Cerebellar nuclear complex (tissue), 1 donor: ENCODE results near the gene C16orf86.
"Not testable (repeated sequence)": the region's sequence is repeated elsewhere in the genome, so short reads cannot be mapped to it uniquely, and the experiment has no call there.

Experiments used
- DNase-seq, 2 experiments: peaks; one replicate each; lab custom pipeline; 2025; lab: John Stamatoyannopoulos, UW

The C16orf86 gene

DNA sequence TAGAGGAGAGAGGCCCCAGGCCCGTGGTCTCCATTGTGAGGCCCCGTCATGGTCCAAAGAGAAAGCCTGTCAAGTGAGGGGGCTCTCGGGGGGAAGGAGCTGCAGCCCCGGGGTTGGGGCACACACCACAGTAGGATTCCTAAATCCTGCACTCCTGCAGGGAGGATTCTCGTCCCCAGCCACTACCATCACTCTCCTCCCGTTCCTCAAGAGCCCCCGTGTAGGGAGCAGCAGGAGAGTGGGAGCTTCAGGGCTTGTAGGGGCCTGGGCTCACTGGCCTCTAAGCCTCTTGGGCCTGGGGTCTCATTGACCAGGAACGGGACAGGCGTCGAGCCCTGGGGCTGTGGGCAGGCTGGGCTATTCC, 821 bp downstream of the C16orf86 start:
- DNase-seq, result no peak

DNA sequence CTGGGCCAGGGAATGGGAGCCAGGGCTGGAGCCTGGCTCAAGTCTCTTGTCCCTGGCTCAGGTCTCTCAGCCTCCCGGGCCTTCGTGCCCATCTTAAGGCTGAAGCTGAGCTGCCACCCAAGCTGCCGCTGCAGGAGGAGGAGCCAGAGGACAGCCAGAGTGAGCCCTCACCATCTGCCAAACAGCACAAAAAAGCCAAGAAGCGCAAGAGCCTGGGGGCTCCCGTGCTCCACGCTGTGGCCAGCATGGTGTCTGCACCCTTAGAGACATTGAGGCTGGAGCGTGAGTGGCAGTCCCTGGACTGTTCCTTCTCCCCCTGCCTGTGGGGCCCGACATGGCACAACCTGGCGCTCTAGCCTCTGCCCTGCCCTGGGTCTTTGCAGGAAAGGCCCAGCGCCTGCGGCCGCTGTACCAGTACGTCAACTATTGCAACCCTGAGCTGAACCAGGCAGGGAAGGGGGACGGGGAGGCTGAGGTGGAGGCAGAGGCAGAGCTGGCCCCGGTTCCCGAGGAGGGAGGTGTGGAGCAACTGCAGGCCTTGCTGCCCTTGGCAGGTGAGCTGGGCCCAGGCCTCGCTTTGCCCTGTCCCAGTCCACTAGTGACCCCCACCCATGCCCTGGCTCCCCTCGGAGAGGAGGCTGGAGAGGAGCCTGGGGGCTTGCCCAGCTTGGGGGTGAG, 1.3 kb downstream of the C16orf86 start:
- peak in 1 of 2 experiments; percentile 28 for DNase-seq

DNA sequence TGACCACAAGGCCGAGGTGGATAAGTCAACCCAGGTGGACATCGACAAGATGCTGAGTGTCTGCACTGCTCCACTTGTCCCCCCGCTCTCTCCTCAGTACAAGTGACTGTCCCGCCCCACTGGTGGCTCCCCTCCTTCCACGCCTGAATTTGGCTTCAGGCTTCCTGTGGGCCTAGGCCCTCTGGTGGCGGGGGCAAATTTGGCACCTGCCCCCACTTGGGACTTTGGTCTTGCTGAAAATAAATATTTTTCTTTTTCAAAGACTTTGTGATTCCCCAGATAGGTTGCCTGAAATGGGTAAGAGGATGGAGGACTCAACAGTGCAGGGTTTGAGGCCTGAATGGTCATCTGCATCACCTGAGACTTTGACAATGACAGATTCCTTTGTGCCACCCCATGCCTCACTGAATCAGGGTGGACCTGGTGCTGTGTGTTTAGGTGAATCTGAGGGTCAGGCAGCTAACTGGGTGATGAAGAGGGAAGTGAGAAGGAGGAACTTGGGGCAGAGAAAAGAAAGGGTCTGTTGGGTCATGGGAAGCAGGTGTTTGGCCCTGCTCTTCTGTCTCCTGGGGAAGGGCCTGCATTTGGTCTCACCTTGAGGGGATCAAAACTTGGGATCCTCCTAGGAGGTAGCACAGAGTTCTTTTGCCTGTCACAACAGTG, 2.0 kb downstream of the C16orf86 start:
- no peak for DNase-seq

DNA sequence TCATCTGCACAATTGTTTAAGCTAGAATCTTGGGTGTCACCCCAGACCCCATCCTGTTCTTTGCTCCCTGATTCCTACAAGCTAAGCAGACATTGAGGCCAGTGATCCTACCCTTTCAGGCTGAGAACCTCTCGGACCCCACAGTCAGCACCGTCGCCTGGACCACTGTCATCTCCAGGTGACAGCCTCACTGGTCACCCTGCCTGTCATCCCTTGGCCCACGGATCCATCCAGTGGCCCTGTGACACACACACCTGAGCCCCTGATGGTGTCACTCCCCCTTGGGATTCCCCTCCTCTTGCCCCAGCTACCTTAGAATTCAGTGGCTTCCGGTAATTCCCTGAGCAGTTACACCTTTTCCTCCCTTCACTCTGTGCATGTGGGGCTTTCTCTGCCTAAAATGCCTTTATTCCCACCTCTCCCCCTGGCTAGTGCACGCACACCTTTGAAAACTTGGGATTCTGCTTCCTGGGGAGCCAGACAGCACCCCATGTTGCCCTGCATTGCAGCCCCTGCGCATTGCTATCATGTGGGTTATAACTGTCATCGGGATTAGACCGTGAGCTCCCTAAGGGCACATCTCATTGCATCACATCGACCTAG, 3.0 kb downstream of the C16orf86 start:
- no peak for DNase-seq

DNA sequence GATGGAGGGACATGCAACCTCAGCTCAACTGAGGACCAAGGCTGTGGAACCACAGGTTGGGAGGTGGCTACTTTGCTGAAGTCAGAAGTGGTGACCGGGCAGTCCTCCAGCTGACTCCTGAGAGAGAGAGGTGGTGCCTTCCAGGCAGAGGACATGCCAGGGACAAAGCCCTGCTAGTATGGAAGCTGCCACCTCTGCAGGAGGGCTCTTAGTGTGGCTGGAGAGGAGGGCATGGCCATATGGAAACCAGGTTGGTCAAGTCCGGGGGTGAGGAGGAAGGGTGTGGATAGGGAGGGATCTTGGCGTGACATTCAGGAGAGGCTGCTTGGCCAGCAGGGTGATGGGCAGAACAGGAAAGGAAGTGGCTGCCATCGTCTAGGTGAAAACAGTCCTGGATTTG, 5.7 kb downstream of the C16orf86 start:
- peak; percentile 84 to 92 for DNase-seq

DNA sequence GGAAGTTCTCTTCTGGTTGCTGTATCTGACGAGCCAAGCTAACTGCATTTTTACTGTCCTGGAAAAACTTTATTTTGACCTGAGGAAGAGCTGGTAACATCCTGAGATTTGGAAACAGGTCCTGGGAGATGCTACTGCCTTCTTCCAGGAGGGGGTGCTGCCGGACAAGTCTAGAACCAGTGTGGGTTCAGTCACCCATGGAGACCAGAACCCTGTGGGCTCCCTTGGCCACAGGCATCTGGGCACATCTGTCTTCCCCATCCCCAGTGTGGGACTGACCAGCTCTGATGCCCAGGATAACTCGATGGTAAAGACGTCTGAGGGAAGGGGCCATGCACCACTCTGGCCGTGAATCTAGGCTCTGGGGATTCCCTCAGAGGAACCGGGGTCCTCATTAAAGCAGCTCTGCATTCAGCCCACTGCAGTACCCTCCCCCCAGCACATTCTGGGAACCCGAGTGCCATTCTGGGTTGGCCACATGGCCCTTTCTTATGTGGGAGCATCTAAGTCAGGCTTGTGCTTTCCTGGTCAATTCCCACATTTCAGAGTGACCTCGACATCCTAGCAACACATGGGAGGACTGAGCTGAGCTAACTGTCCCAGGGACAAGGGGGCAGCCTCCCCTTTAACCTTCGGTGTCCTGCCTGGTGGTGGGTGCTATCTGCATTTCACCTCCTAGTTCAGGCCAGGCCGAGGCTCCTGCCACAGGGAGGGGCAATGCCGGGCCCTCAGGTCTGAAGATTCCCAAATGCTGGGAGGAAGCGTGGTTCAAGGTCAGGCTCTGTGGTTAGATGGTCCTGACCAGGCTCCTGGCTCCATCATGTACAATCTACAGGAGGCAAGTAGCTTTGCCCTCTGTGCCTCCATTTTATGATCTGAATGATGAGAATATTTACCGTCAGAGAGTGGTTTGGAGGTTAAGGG, 6.4 kb downstream of the C16orf86 start:
- DNase-seq, result peak in 1 of 2 experiments; percentile 84

DNA sequence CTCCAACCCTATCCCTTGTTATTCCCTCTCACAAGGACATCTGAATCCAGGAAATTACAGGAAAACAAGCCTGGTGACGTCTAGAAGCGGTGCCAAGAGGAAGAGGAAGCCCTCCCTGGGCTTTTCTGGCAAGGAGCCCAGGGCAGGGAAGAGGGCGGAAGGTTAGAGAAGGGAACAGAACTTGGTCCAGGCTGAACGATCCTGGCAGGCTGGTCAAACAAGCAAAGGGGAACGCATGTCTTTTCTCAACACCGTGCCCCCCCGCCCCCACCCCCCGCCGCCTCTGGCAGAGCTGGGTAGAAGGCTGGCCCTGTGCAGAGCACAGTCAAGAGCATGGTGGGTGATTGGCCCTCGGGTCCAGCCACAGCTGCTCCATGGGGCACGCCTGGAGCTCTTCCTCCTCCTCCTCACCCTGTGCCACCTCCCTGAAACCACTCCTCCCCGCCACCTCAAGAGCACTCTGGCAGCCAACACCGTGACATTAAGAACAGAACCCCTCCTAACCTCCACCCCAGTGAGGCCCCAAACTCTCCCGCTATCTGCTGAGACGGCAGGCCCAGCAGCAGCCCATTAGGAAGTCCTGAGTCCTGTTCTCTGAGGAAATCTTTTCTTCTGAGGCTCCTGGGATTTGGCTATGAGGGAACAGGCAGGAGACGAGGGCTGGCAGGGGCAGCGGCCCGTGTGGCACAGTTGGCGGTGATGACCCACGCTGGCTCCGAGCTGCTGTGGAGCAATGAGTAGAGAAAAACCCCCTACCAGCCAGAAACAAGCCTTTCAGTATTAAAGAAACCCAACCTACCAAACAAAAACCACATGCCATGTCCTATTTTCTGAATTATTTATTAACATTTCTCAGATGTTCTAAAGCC, 7.3 kb downstream of the C16orf86 start:
- peak in 1 of 2 experiments; percentile 29 for DNase-seq

DNA sequence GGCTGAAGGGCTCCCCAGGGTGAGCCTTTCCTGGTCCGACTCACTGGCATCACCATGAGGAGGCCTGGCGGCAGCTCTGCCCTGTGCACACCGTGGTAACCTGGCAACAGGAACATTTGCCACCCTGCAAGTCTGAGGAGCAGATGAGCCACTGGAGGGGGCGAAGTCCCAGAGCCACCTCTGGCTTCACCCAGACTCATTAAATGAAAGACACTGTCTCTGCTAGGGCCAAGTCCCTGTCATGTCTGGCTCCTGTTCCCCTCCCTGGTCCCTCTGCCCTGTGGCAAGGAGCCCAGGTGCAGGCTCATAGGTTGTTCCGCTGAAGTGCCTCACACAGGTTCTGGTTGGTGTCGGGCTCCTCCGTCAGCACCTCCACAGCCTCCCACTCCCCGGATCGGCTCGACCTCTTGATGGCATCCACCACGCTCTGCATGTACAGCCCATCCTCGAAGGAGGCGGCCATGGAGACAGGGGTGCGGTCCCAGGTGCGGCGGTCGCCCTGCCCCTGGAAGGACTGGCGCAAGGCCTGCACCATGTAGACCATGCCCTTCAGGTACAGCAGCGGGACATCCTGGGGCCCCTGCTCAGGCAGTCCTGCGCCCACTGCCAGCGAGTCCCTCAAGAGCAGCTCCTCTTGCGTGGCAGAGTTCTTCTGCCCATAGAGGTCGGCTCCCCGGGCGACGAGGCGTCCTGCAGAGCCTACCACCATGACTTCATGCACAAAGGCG, 8.4 kb downstream of the C16orf86 start:
- DNase-seq, result no peak

DNA sequence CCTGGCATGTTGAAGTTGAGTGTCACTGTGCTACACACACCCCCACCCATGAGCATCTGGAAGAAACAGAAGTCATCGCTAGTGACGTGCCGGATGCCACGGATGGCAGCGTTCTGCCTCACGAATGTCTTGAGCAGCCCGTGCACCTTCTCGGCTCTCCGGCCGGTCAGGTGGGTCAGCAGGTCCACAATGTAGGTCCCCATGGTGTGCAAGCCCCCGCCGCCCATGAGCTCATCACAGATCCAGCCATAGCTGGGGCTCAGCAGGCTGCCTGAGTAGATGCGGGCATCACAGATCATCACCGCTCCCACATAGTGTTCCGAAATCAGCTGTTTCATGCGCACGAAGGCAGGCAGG, 8.9 kb downstream of the C16orf86 start:
- DNase-seq, result no peak

DNA sequence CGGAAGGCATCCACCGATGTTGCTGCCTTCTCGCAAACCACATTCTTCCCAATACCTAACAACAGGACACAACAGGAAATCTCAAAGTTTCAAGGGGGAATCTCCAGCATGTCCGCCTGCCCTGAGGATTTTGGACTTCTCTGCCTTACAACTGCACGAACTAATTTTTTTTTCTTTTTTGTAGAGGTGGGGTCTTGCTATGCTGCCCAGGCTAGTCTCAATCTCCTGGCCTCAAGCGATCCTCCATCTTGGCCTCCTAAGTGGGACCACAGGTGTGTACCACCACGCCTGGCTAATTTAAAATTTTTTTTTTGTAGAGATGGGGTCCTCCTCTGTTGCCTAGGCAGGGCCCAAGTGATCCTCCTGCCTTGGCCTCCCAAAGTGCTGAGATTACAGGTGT, 9.4 kb downstream of the C16orf86 start:
- no peak for DNase-seq

DNA sequence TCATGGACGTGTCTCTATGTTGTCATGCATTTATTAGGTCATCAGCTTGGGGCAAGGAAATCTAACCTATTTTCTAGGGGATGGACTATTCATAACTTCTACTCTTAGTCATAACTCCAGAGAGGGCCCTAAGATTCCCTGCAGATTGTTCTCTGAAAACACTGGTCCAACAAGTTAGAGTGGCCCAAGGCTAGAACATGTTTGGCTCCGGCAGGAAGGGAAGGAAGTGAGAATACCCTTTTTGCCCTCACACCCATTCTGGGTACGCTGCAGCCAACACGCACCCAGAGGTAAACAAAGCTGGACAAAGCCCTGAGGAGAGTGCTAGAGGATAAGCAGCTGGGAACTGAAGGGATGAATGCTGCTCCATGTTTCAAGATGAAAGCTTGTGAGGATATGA, 9.9 kb downstream of the C16orf86 start:
- DNase-seq, result no peak

DNA sequence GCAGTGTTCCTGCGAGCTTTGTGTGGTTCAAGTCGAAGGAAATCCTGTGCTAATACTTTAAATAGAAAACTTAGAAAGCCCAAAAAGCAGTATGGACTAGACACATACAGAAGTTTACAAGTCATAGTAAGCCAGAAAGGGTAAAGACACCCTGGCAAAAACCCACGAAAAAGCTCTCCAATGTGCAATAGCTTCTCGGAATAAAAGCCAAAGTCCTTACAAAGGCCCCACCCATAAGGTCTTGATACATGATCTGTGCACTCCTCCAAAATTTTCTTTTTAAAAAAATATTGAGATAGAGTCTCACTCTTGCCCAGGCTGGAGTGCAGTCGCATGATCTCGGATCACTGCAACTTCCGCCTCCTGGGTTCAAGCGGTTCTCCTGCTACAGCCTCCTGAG, 10.3 kb downstream of the C16orf86 start:
- DNase-seq, result no peak

DNA sequence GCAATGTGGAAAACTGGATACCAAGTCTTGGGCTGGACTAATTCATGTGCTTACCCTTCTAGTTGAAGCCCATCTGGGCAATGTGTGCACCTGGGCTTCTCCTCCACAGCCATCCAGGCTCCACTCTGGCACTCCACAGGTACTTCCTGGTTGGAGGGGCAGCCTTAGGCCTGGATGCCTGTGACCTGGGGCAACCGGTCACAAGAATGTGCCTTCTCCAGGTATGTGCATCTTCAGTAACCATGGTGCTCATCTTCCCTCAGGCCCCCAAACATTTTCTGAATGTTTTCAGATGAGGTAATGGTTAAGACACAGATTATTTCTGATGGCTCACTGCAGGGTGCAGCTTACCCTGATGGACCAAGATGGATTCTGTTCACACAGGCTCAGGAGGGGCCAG, 11.1 kb downstream of the C16orf86 start:
- no peak for DNase-seq

DNA sequence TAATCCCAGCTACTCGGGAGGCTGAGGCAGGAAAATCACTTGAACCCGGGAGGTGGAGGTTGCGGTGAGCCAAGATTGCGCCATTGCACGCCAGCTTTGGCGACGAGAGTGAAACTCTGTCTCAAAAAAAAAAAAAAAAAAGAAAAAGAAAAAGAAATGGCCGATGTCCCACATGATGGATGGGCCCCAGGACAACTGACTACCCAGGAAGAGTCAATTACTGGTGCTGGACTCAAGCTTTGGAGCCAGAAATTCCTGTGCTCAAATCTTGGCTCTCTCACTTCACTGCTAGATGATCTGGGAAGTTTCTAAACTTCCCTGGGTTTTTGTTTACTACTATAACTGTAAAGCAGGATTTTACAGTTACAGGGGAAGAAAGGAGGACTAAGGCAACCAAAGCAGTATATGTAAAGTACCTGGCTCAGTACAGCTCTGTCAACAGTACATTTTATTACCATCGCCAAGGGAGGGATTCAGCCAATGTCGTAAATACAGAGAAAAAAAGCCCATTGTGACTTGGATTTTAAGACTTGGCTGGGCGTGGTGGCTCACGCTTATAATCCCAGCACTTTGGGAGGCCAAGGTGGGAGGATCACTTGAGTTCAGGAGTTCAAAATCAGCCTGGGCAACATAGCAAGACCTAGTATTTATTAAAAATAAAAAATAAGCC, 11.9 kb downstream of the C16orf86 start:
- DNase-seq, result no peak

DNA sequence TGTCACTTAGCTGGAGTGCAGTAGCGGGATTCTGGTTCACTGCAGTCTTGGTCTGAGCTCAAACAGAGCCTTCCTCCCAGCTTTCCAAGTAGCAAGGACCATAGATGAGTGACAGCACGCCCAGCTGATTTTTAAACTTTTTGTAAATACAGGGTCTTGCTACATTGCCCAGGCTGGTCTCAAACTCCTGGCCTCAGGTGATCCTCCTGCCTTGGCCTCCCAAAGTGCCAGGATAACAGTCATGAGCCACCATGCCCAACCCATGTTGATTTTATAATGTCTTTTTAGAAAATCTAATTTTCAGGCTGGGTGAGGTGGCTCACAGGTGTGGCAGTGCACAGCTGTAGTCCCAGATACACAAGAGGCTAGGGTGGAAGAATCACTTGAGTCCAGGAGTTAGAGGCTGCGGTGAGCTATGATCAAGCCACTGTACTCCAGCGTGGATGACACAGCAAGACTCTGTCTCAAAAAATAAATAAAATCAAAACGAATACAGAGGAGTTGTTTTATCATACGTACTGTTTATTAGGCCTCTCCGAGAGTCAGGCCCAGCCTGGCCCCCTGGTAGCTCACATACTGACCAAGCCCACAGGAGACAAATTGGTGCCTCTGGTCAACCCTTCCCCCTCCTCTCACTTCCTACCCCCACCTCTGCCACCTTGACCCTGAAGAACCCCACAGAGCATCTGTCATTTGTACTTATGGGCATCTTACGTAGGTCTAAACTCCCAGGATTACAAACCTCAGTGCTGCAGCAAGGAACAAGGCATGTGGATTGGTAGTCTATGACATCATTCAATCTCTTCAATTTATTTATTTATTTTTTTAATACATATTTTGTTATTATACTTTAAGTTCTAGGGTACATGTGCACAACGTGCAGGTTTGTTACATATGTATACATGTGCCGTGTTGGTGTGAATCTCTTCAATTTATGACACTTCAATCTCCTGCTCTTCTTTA, 13.6 kb downstream of the C16orf86 start:
- no peak for DNase-seq

DNA sequence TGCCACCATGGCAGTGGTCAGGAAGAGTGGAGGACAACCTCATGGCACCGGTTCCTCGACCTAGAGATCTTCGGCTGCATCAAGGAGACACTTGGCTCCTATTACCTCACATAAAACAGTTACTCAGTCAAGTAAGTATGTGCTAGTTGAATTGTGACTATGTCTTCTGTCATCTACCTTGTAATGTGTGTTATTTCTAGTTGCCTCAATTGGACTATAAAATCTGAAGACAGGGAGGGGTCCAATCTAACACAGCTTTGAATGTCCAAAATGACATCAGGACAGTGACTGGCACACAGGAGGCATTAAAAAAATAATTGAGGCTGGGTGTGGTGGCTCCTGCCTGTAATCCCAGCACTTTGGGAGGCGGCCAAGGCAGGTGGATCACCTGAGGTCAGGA, 17.2 kb downstream of the C16orf86 start:
- no peak for DNase-seq

DNA sequence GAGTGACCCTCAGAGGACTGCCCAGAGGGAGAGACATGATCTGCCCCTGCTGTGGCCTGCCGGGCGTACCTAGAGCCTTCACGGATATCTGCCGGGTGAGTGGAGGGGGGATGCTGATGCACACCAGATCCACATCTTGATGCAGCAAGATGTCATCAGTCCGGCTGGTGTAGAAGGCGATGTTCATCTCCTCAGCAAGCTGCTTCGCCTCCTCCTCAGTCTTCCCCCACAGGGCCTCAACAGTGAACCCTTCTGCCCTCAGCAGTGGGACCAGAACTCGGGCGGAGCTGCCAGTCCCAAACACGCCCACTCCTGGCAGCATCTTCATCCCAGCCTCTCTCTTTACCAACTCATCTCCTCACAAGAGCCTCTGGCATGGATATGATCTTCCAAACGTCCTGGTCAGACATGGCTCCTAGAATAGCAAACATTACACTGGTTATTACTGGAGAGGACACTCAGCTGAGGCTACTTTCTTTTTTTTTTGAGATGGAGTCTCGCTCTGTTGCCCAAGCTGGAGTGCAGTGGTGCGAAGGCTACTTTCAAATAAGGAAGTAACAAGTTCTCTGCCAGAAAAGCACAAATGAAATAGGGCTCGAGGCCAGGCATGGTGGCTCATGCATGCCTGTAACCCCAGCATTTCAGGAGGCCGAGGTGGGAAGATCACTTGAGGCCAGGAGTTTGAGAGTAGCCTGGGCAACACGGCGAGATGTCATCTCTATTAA, 18.9 kb downstream of the C16orf86 start:
- no peak for DNase-seq

DNA sequence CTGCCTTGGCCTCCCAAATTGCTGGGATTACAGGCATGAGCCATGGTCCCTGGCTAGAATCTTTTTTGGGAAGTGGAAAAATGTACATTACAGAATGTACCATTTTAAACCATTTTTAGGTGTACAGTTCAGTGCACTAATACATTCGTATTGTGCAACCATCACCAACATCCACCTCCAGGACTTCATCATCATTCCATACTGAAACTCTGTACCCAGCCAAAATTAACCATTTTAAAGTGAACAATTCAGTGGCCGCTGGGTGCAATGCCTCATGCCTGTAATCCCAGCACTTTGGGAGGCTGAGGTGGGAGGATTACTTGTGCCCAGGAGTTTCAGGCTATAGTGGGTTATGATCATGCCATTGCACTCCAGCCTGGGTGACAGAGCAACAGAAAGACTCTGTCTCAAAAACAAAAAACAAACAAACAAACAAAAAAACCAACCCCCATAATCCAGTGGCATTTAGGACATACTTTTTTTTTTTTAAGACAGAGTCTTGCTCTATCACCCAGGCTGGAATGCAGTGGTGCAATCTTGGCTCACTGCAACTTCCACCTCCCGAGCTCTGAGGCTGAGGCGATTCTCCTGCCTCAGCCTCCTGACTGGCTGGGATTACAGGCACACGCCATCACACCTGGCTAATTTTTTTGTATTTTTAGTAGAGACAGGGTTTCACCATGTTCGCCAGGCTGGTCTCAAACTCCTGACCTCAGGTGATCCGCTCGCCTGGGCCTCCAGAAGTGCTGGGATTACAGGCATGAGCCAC, 27.1 kb downstream of the C16orf86 start:
- DNase-seq, result not testable (repeated sequence)
